Liver (tissue), 3 donors: Measurements from ENCODE around the gene INTS1.

Experiments used
- ATF3 ChIP-seq: IDR thresholded peaks from 2 replicates; pipeline ENCODE4 v1.6.1; 2016; ENCODE audit warnings: antibody characterized with exemption
- CTCF ChIP-seq: fragments of 150-350 bp; IDR thresholded peaks from 2 replicates; pipeline ENCODE4 v1.5.1; 2017; ENCODE audit warnings: improper control_type of control experiment, low read depth, low read length; ENCODE audit not compliant: missing input control
- EGR1 ChIP-seq, 2 donors: IDR thresholded peaks; 2 replicates each; pipeline ENCODE4 v1.6.1; 2016 to 2018; ENCODE audit warnings: antibody characterized with exemption in 2 of 2, low read depth in 2 of 2
- JUND ChIP-seq, 2 donors: IDR thresholded peaks; 2 replicates each; pipeline ENCODE4 v1.6.1; 2016; ENCODE audit warnings: antibody characterized with exemption in 2 of 2
- MAX ChIP-seq: IDR thresholded peaks from 2 replicates; pipeline ENCODE4 v1.6.1; 2016; ENCODE audit warnings: antibody characterized with exemption
- REST ChIP-seq: IDR thresholded peaks from 2 replicates; pipeline ENCODE4 v1.6.1; 2016; ENCODE audit warnings: antibody characterized with exemption, mild to moderate bottlenecking
- RXRA ChIP-seq, 2 donors: IDR thresholded peaks; 2 replicates each; pipeline ENCODE4 v1.6.1; 2017 to 2018; ENCODE audit warnings: antibody characterized with exemption in 2 of 2, mild to moderate bottlenecking in 1 of 2
- SP1 ChIP-seq: IDR thresholded peaks from 2 replicates; pipeline ENCODE4 v1.6.1; 2018; ENCODE audit warnings: antibody characterized with exemption, mild to moderate bottlenecking
- TAF1 ChIP-seq: conservative IDR thresholded peaks from 2 replicates; pipeline ENCODE4 v1.6.1; 2016; ENCODE audit warnings: antibody characterized with exemption, mild to moderate bottlenecking
- donor health status: healthy.
- donor health status: healthy.

GRCh38 chr7:1539181-1539881 lies 35.1 kb upstream of the INTS1 start:
- no peak for TF ChIP-seq SP1
- TF ChIP-seq CTCF, result no peak
- no peak for TF ChIP-seq RXRA (IDR thresholded peaks at IDR 0.05)
- no peak for TF ChIP-seq REST
- no peak for TF ChIP-seq EGR1 (IDR thresholded peaks at IDR 0.05; ENCODE audit: low read depth in 2 of 2)
- TF ChIP-seq ATF3, result no peak
- no peak for TF ChIP-seq TAF1
- TF ChIP-seq MAX, result no peak
- no peak for TF ChIP-seq JUND (IDR thresholded peaks at IDR 0.05)
